OCI-LY3 (cell line): ENCODE data around the gene FRMD4A.
A peak's percentile ranks its signal among the peaks of the same experiment; 100 is the strongest.

Experiments used
- H2AFZ ChIP-seq: fragments of 200-600, 300-600 bp; shearing (Covaris generic); 2 replicates; pipeline ENCODE4 v1.6.0; 2014; ENCODE audit warnings: antibody characterized with exemption, low read depth, low read length
- H3K27ac ChIP-seq: fragments of 200-600, 300-600 bp; sonication (generic); 2 replicates; pipeline ENCODE4 v1.5.1; 2014; ENCODE audit warnings: mild to moderate bottlenecking, low read length, moderate library complexity, mixed read lengths
- H3K27me3 ChIP-seq: fragments of 200-600, 300-600 bp; sonication (generic); 2 replicates; pipeline ENCODE4 v1.6.1; 2014; ENCODE audit warnings: low read depth, low read length, mixed read lengths
- H3K36me3 ChIP-seq: fragments of 200-600, 300-600 bp; sonication (generic); replicated peaks from 2 replicates; pipeline ENCODE3; 2014; ENCODE audit warnings: low read depth, low read length, mixed read lengths
- H3K4me1 ChIP-seq: fragments of 300-600, 200-600 bp; sonication (generic); 2 replicates; pipeline ENCODE4 v1.6.1; 2014; ENCODE audit warnings: low read length, mixed read lengths
- H3K4me2 ChIP-seq: fragments of 200-600, 300-600 bp; sonication (generic); 2 replicates; pipeline ENCODE4 v1.6.1; 2014; ENCODE audit warnings: low read length, mixed read lengths
- H3K4me3 ChIP-seq: fragments of 300-600, 200-600 bp; sonication (generic); 2 replicates; pipeline ENCODE4 v1.5.1; 2014; ENCODE audit warnings: antibody characterized with exemption, mild to moderate bottlenecking, low read length, moderate library complexity
- H3K79me2 ChIP-seq: fragments of 300-600, 200-600 bp; shearing (Covaris generic); 2 replicates; pipeline ENCODE4 v1.6.1; 2014; ENCODE audit warnings: mild to moderate bottlenecking, low read length, mixed read lengths
- H3K9ac ChIP-seq: fragments of 300-600, 200-600 bp; shearing (Covaris generic); 2 replicates; pipeline ENCODE4 v1.6.0; 2014; ENCODE audit warnings: mild to moderate bottlenecking, low read length, moderate library complexity
- H3K9me3 ChIP-seq: fragments of 200-600, 300-600 bp; shearing (Covaris generic); 2 replicates; pipeline ENCODE4 v1.6.1; 2014; ENCODE audit warnings: low read length, mixed read lengths; ENCODE audit not compliant: insufficient read depth
- H4K20me1 ChIP-seq: fragments of 200-600, 300-600 bp; sonication (generic); 2 replicates; pipeline ENCODE4 v1.6.1; 2016; ENCODE audit warnings: low read length, mixed read lengths; ENCODE audit not compliant: insufficient read depth
- EZH2phosphoT487 ChIP-seq: fragments of 200-600 bp; shearing (Covaris generic); IDR thresholded peaks from 2 replicates; pipeline ENCODE4 v1.6.1; 2018; ENCODE audit warnings: antibody characterized with exemption, mixed run types, low read depth
- TF ChIP-seq, protein P1 (sequence below): fragments of 200-600, 300-600 bp; sonication (generic); IDR thresholded peaks from 2 replicates; pipeline ENCODE4 v1.5.1; 2014; ENCODE audit warnings: antibody characterized with exemption, low read length, low read depth

FRMD4A gene

DNA sequence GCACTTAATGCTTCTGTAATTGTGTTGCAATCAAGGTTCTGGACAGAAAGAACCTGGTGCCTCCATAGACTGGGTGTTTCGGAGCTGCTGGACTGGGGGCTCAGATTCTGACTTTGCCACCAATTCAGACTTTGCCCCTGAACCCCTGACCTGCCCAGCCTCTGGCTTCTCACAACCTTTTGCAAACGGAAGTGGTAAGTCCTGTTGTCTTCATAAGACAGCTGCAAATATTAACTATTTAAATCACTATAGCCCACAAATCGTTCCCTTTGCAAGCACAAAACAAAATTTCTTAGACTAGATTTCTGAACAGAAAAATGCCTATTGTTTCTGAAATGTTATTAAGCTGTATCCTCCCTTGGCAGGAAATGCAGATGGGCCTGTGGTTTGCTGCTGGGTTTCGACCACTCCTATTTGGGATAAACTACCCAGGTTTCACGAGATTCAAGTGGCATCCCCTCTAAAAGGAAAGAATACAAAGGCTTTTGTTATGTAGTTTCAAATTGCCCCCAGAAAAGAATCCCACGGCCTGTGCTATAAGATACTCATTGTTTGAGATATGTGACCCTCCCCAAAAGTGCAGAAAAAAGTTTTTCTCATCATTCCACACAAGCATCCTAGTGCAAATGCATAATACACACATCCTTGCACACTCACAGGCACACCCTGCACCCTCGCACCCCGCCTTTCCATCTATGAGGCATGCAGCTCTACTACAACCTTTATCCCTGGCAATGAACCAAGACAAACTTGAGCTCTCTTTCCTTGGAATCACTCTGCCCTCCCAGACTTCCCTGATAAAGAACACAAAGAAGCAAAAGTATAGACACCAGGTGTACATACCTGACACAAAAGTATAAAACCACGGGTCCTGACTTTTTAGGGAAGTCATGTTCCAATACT lies 534.8 kb downstream of the FRMD4A start:
- no peaks in the 10 kb centered on the region for H3K36me3 ChIP-seq
- H3K27me3 ChIP-seq, result peaks cover 9% of the 10 kb centered on the region
- H3K4me1 ChIP-seq, result peaks cover 10% of the 10 kb centered on the region
- H3K9me3 ChIP-seq, result no peaks in the 10 kb centered on the region
- H3K4me2 ChIP-seq, result peak overlapping the region; percentile 20; the same call in 1 of the 2 replicates
- H3K4me3 ChIP-seq, result no peak overlapping the region
- no peak overlapping the region; the same call in 1 of the 2 replicates for H2AFZ ChIP-seq
- no peak overlapping the region for H3K27ac ChIP-seq
- H3K79me2 ChIP-seq, result no peaks in the 10 kb centered on the region
- no peak overlapping the region for H3K9ac ChIP-seq
- H4K20me1 ChIP-seq, result no peaks in the 10 kb centered on the region
- TF ChIP-seq, protein P1, sequence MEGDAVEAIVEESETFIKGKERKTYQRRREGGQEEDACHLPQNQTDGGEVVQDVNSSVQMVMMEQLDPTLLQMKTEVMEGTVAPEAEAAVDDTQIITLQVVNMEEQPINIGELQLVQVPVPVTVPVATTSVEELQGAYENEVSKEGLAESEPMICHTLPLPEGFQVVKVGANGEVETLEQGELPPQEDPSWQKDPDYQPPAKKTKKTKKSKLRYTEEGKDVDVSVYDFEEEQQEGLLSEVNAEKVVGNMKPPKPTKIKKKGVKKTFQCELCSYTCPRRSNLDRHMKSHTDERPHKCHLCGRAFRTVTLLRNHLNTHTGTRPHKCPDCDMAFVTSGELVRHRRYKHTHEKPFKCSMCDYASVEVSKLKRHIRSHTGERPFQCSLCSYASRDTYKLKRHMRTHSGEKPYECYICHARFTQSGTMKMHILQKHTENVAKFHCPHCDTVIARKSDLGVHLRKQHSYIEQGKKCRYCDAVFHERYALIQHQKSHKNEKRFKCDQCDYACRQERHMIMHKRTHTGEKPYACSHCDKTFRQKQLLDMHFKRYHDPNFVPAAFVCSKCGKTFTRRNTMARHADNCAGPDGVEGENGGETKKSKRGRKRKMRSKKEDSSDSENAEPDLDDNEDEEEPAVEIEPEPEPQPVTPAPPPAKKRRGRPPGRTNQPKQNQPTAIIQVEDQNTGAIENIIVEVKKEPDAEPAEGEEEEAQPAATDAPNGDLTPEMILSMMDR, result no peak
- TF ChIP-seq EZH2phosphoT487, result no peak

GRCh38 chr10:13794992-13795612 lies 535.6 kb downstream of the FRMD4A start:
- Histone ChIP-seq H3K27ac (no peak overlapping the region), H3K27me3 (peaks cover 9% of the 10 kb centered on the region), H3K4me3 (no peak overlapping the region), H4K20me1 (no peaks in the 10 kb centered on the region), H3K4me2 (peak overlapping the region; percentile 20; the same call in 1 of the 2 replicates), H3K9ac (no peak overlapping the region), H2AFZ (no peak overlapping the region), H3K79me2 (no peaks in the 10 kb centered on the region), H3K9me3 (no peaks in the 10 kb centered on the region), H3K4me1 (peaks cover 15% of the 10 kb centered on the region), H3K36me3 (no peaks in the 10 kb centered on the region)
- TF ChIP-seq, protein P1, result no peak
- TF ChIP-seq EZH2phosphoT487, result no peak

DNA sequence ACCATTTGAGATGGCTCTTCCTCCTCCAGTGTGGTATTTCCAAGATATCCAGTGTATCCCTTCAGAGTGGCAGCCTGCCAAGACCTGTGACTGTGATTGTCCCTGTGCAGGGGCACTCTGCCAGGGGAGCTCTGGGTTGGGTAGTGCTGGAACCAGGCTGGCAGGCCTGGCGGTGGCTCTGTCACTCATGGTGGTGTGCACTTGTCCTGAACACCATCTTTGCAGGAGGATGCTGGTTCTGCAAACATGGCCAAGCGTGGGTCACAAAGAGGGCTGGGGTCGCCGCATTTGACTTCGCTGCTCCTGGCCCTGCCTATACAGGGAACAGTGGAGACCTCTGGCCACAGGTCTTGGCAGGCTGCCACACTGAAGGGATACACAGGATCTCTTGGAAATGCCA lies 538.7 kb downstream of the FRMD4A start:
- peaks cover 40% of the 10 kb centered on the region for H3K4me1 ChIP-seq
- H3K27ac ChIP-seq, result no peak overlapping the region
- TF ChIP-seq, protein P1, result no peak
- TF ChIP-seq EZH2phosphoT487, result no peak
- H3K79me2 ChIP-seq, result no peaks in the 10 kb centered on the region
- H3K9me3 ChIP-seq, result no peaks in the 10 kb centered on the region
- peaks cover 9% of the 10 kb centered on the region for H3K27me3 ChIP-seq
- no peak overlapping the region for H3K9ac ChIP-seq
- no peak overlapping the region for H3K4me2 ChIP-seq
- no peak overlapping the region for H2AFZ ChIP-seq
- H3K4me3 ChIP-seq, result no peak overlapping the region
- no peaks in the 10 kb centered on the region for H4K20me1 ChIP-seq
- H3K36me3 ChIP-seq, result no peaks in the 10 kb centered on the region

DNA sequence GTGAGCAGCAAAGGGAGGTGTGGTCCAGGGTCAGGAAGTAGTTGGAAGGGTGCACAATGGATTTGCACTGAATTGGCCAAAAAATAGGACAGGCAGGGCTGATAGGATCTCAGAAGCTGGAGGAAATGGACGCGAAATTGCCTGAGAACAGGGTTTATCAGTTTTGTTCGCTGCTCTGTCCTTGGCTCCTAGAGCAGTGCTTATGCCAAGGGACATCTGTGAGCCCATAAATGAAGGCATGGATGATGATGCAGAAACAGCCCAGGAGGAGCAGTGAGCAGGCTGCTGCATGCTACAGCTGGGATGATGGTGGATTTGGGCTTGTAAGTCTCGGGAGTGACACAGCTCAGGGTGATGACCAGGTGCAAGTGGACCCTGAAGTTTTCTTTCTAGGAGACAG lies 539.2 kb downstream of the FRMD4A start:
- no peak overlapping the region for H3K4me2 ChIP-seq
- no peaks in the 10 kb centered on the region for H4K20me1 ChIP-seq
- no peak overlapping the region for H3K27ac ChIP-seq
- no peak overlapping the region for H2AFZ ChIP-seq
- H3K4me1 ChIP-seq, result peaks cover 45% of the 10 kb centered on the region
- H3K9me3 ChIP-seq, result no peaks in the 10 kb centered on the region
- no peak overlapping the region for H3K9ac ChIP-seq
- H3K36me3 ChIP-seq, result no peaks in the 10 kb centered on the region
- no peak overlapping the region for H3K4me3 ChIP-seq
- H3K27me3 ChIP-seq, result peaks cover 9% of the 10 kb centered on the region
- no peak for TF ChIP-seq EZH2phosphoT487
- H3K79me2 ChIP-seq, result no peaks in the 10 kb centered on the region
